GM15510 (cell line): ENCODE data around the gene ZNF547.

Source experiments
- POLR2A ChIP-seq: IDR thresholded peaks from 3 replicates; pipeline ENCODE4 v1.6.1; 2011; ENCODE audit warnings: borderline replicate concordance; ENCODE audit not compliant: insufficient read length; ENCODE audit errors: extremely low read depth

ZNF547 gene

GRCh38 chr19:57406516-57407123 lies 43.3 kb downstream of the ZNF547 start:
- TF ChIP-seq POLR2A = no peak

GRCh38 chr19:57410877-57411671 lies 47.7 kb downstream of the ZNF547 start, which contains the start of gene ZNF17:
Gene ZNF17, plus strand, starts transcription at chr19:57411161. Its CDS starts 2,455 bp downstream, at chr19:57413616.
- TF ChIP-seq POLR2A = peak; percentile 54

GRCh38 chr19:57419439-57419838 lies 56.1 kb downstream of the ZNF547 start:
- TF ChIP-seq POLR2A = no peak

GRCh38 chr19:57421037-57421436 lies 57.7 kb downstream of the ZNF547 start:
- no peak for TF ChIP-seq POLR2A
